Endothelial cell of umbilical vein (primary cell): ENCODE results near the gene ATRNL1.

Source experiments
- EZH2 ChIP-seq: IDR thresholded peaks from 2 replicates; pipeline ENCODE4 v1.6.1; 2012; ENCODE audit warnings: borderline replicate concordance, low read depth, mild to moderate bottlenecking, moderate library complexity, low read length, inconsistent platforms; ENCODE audit not compliant: severe bottlenecking
- POLR2A ChIP-seq: IDR thresholded peaks from 2 replicates; pipeline ENCODE4 v1.6.1; 2012; ENCODE audit warnings: low read depth, mild to moderate bottlenecking, control low read depth, low read length
- POLR2AphosphoS5 ChIP-seq: IDR thresholded peaks from 2 replicates; pipeline ENCODE4 v1.6.1; 2012; ENCODE audit warnings: low read depth, mild to moderate bottlenecking, control low read depth, low read length, moderate library complexity; ENCODE audit not compliant: insufficient read depth
- TF ChIP-seq, protein P1 (sequence below), 2 donors: IDR thresholded peaks; 1 replicate in 1 of 2; 2 replicates in 1 of 2; pipeline ENCODE4 v1.5.1; 2011; ENCODE audit warnings: low read length in 2 of 2, mild to moderate bottlenecking in 2 of 2, moderate library complexity in 2 of 2, control low read depth in 1 of 2, inconsistent platforms in 1 of 2, low read depth in 1 of 2; ENCODE audit not compliant: insufficient read depth in 1 of 2; ENCODE audit errors: extremely low read depth in 1 of 2
- TF ChIP-seq, protein P2 (sequence below): IDR thresholded peaks from 2 replicates; pipeline ENCODE4 v1.6.1; 2011; ENCODE audit not compliant: insufficient read depth, insufficient read length

DNA sequence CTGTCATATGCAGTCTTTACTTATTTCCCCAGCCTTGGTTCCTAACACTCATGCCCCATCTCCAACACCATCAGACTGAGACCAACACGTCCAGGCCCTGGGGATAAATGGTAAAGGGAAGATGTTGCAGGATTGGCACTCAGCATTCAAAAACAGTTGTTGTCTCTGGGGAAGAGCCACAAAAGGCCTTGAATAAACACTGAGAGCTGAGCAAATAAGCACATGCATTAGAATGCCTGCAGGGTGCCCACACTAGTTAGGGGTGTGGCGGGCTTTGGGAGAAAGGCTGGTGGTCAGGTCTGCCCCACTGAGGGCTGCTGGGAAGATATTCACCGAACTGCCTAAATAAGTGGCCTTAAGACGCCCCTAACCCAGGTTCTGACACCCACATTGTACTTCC lies 788.9 kb downstream of the ATRNL1 start:
- TF ChIP-seq, protein P1, sequence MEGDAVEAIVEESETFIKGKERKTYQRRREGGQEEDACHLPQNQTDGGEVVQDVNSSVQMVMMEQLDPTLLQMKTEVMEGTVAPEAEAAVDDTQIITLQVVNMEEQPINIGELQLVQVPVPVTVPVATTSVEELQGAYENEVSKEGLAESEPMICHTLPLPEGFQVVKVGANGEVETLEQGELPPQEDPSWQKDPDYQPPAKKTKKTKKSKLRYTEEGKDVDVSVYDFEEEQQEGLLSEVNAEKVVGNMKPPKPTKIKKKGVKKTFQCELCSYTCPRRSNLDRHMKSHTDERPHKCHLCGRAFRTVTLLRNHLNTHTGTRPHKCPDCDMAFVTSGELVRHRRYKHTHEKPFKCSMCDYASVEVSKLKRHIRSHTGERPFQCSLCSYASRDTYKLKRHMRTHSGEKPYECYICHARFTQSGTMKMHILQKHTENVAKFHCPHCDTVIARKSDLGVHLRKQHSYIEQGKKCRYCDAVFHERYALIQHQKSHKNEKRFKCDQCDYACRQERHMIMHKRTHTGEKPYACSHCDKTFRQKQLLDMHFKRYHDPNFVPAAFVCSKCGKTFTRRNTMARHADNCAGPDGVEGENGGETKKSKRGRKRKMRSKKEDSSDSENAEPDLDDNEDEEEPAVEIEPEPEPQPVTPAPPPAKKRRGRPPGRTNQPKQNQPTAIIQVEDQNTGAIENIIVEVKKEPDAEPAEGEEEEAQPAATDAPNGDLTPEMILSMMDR (IDR thresholded peaks at IDR 0.05; ENCODE audit: extremely low read depth in 1 of 2, insufficient read depth in 1 of 2, low read depth in 1 of 2, low read length in 2 of 2), result no peak
- no peak for TF ChIP-seq EZH2
- TF ChIP-seq, protein P2, sequence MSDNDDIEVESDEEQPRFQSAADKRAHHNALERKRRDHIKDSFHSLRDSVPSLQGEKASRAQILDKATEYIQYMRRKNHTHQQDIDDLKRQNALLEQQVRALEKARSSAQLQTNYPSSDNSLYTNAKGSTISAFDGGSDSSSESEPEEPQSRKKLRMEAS, result no peak
- no peak for TF ChIP-seq POLR2A
- no peak for TF ChIP-seq POLR2AphosphoS5
